K562 (cell line): ENCODE data around the gene NUBP2. TPM values are rescaled to one million over a fixed set of nuclear protein-coding genes. Genes with fewer than 3 reads are reported as not detected.
A peak's percentile ranks its signal among the peaks of the same experiment; 100 is the strongest.

ENCODE experiments used
- CC2D1A ChIP-seq: fragments of 450-650 bp; IDR thresholded peaks from 2 replicates; pipeline ENCODE4 v1.6.1; 2017; ENCODE audit warnings: mild to moderate bottlenecking
- JUND ChIP-seq, 2 experiments: IDR thresholded peaks; 2 replicates in 1 of 2; 3 replicates in 1 of 2; pipeline ENCODE4 v1.6.1; 2011; ENCODE audit warnings: borderline replicate concordance in 2 of 2, low read depth in 2 of 2, low read length in 2 of 2, improper control_type of control experiment in 1 of 2, missing biosample characterization in 1 of 2, missing genetic modification characterization in 1 of 2, missing genetic modification reagents in 1 of 2
- MYC ChIP-seq, 2 experiments: fragments of 250-450 bp in 1 of 2; sonication (Bioruptor Pico) in 1 of 2; IDR thresholded peaks; 2 replicates each; pipeline versions ENCODE4 v1.5.1 to v1.6.1; 2012 to 2021; ENCODE audit warnings: low read depth in 2 of 2, borderline replicate concordance in 1 of 2, improper control_type of control experiment in 1 of 2, low read length in 1 of 2, mild to moderate bottlenecking in 1 of 2, moderate library complexity in 1 of 2
- PRMT5 ChIP-seq: sonication (generic); formaldehyde crosslinking; IDR thresholded peaks from 2 replicates; pipeline ENCODE4 v1.5.0; 2020; ENCODE audit warnings: missing genetic modification reagents
- SP1 ChIP-seq: sonication (generic); formaldehyde crosslinking; IDR thresholded peaks from 2 replicates; pipeline ENCODE4 v1.8.1; 2022; ENCODE audit warnings: mild to moderate bottlenecking, missing genetic modification reagents
- TOE1 ChIP-seq, 2 experiments: fragments of 450-650 bp in 1 of 2; sonication (generic) in 1 of 2; formaldehyde crosslinking in 1 of 2; IDR thresholded peaks; 2 replicates each; pipeline versions ENCODE4 v1.7.1 to v1.8.0; 2016 to 2022; ENCODE audit warnings: borderline replicate concordance in 2 of 2, mild to moderate bottlenecking in 2 of 2, antibody characterized with exemption in 1 of 2, inconsistent platforms in 1 of 2, low read depth in 1 of 2, missing genetic modification reagents in 1 of 2, moderate library complexity in 1 of 2
- ZNF24 ChIP-seq: fragments of 450-650 bp; IDR thresholded peaks from 2 replicates; pipeline ENCODE4 v1.6.1; 2016
- polyA plus RNA-seq, 8 experiments: library from polyadenylated mRNA; depleted of rRNA in 4 of 8; stranded (reverse) in 5 of 8; unstranded in 3 of 8; fragments of >200 nt; fragmentation: Nextera tagmentation in 2 of 8; fragmentation: Illumina TruSeq in 1 of 8; extraction: Ambion mirVana in 2 of 8; extraction: Trizol in 1 of 8; gene quantifications; 2 replicates each; pipeline versions ENCODE4 v1.2.1 to v1.2.3, GENCODE V29; 2011 to 2014; ENCODE audit warnings: inconsistent platforms in 1 of 8, missing spikeins in 1 of 8
- total RNA-seq, 7 experiments: library from RNA; depleted of rRNA in 6 of 7; stranded (reverse); fragments of >200 nt in 6 of 7; fragmentation: Illumina TruSeq in 2 of 7; extraction: Trizol in 2 of 7; gene quantifications; 2 replicates each; pipeline versions ENCODE4 v1.2.1 to v1.2.3, GENCODE V29; 2011 to 2021; ENCODE audit warnings: low replicate concordance in 1 of 7
- TF ChIP-seq, protein P1 (sequence below): sonication (generic); formaldehyde crosslinking; IDR thresholded peaks from 2 replicates; pipeline ENCODE4 v1.8.0; 2022; ENCODE audit warnings: mild to moderate bottlenecking, missing genetic modification reagents
- TF ChIP-seq, protein P2 (sequence below), 2 experiments: fragments of 450-650 bp; formaldehyde crosslinking in 1 of 2; IDR thresholded peaks; 2 replicates each; pipeline versions ENCODE4 v1.4.0 to v1.6.1; 2014 to 2020; ENCODE audit warnings: mild to moderate bottlenecking in 2 of 2, borderline replicate concordance in 1 of 2, low read depth in 1 of 2
- TF ChIP-seq, protein P3 (sequence below): fragments of 250-450 bp; sonication (Bioruptor Pico); IDR thresholded peaks from 2 replicates; pipeline ENCODE4 v1.5.1; 2021; ENCODE audit warnings: mild to moderate bottlenecking

NUBP2 gene
- total and polyA plus RNA-seq, 9 of the 15 experiments (the other 6 are each of a cell fraction or from before 2014, with no cell fraction given), result 1.8 to 115 (median 24.0) TPM

DNA sequence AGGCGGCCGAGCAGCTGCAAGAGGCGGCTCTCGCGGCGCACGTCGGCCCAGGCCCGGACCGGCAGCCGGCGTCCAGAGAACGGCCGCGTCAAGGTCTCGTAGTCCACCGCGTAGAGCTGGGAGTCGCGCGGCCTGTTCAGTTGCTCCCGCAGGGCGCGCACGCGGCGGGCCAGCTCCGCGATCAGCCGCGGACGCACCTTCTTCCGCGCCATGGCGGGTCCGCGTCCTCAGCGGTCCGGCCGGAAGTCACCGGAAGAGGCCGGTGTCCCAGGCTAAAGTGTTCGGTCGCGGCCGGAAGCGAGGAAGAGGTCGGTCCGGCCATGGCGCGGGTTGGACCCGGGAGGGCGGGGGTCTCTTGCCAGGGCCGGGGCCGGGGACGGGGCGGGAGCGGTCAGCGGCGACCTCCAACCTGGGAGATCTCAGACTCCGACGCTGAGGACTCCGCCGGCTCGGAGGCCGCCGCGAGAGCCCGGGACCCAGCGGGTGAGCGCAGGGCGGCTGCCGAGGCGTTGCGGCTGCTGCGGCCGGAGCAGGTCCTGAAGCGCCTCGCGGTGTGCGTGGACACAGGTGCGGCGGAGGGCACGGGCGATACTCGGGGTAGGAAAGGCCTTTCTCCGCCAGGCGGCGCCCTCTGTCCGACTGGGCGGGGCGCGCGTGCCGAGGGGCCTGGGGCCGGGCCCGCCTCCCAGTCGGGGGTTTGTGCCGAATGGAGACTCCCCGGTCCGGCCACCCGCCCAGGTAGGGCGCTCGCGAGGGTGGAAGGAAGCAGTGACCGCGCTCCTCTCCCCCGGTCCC is 9.7 kb upstream of the NUBP2 start, which contains the start of gene MRPS34 (continued):
- TF ChIP-seq, protein P1, sequence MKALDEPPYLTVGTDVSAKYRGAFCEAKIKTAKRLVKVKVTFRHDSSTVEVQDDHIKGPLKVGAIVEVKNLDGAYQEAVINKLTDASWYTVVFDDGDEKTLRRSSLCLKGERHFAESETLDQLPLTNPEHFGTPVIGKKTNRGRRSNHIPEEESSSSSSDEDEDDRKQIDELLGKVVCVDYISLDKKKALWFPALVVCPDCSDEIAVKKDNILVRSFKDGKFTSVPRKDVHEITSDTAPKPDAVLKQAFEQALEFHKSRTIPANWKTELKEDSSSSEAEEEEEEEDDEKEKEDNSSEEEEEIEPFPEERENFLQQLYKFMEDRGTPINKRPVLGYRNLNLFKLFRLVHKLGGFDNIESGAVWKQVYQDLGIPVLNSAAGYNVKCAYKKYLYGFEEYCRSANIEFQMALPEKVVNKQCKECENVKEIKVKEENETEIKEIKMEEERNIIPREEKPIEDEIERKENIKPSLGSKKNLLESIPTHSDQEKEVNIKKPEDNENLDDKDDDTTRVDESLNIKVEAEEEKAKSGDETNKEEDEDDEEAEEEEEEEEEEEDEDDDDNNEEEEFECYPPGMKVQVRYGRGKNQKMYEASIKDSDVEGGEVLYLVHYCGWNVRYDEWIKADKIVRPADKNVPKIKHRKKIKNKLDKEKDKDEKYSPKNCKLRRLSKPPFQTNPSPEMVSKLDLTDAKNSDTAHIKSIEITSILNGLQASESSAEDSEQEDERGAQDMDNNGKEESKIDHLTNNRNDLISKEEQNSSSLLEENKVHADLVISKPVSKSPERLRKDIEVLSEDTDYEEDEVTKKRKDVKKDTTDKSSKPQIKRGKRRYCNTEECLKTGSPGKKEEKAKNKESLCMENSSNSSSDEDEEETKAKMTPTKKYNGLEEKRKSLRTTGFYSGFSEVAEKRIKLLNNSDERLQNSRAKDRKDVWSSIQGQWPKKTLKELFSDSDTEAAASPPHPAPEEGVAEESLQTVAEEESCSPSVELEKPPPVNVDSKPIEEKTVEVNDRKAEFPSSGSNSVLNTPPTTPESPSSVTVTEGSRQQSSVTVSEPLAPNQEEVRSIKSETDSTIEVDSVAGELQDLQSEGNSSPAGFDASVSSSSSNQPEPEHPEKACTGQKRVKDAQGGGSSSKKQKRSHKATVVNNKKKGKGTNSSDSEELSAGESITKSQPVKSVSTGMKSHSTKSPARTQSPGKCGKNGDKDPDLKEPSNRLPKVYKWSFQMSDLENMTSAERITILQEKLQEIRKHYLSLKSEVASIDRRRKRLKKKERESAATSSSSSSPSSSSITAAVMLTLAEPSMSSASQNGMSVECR (CRISPR knock-in tag), result peak; percentile 92
- TF ChIP-seq, protein P2, sequence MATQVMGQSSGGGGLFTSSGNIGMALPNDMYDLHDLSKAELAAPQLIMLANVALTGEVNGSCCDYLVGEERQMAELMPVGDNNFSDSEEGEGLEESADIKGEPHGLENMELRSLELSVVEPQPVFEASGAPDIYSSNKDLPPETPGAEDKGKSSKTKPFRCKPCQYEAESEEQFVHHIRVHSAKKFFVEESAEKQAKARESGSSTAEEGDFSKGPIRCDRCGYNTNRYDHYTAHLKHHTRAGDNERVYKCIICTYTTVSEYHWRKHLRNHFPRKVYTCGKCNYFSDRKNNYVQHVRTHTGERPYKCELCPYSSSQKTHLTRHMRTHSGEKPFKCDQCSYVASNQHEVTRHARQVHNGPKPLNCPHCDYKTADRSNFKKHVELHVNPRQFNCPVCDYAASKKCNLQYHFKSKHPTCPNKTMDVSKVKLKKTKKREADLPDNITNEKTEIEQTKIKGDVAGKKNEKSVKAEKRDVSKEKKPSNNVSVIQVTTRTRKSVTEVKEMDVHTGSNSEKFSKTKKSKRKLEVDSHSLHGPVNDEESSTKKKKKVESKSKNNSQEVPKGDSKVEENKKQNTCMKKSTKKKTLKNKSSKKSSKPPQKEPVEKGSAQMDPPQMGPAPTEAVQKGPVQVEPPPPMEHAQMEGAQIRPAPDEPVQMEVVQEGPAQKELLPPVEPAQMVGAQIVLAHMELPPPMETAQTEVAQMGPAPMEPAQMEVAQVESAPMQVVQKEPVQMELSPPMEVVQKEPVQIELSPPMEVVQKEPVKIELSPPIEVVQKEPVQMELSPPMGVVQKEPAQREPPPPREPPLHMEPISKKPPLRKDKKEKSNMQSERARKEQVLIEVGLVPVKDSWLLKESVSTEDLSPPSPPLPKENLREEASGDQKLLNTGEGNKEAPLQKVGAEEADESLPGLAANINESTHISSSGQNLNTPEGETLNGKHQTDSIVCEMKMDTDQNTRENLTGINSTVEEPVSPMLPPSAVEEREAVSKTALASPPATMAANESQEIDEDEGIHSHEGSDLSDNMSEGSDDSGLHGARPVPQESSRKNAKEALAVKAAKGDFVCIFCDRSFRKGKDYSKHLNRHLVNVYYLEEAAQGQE (IDR thresholded peaks at IDR 0.05; ENCODE audit: borderline replicate concordance), result peak; percentile 61
- TF ChIP-seq, protein P2 (CRISPR knock-in tag; IDR thresholded peaks at IDR 0.05; ENCODE audit: low read depth), result no peak
- TF ChIP-seq TOE1 (IDR thresholded peaks at IDR 0.05; ENCODE audit: borderline replicate concordance), result peak; percentile 61
- no peak for TF ChIP-seq TOE1 (CRISPR knock-in tag; IDR thresholded peaks at IDR 0.05; ENCODE audit: borderline replicate concordance, low read depth)
- peak; percentile 30; the same call in 1 of the 2 replicates for TF ChIP-seq ZNF24
- TF ChIP-seq MYC (IDR thresholded peaks at IDR 0.05; ENCODE audit: low read depth, low read length), result peak; percentile 89
- TF ChIP-seq MYC (CRISPR knock-in tag; IDR thresholded peaks at IDR 0.05; ENCODE audit: borderline replicate concordance, low read depth), result no peak; the same call in 1 of the 2 replicates
- TF ChIP-seq SP1 (CRISPR knock-in tag), result peak; percentile 88
- no peak for TF ChIP-seq CC2D1A
- TF ChIP-seq, protein P3, sequence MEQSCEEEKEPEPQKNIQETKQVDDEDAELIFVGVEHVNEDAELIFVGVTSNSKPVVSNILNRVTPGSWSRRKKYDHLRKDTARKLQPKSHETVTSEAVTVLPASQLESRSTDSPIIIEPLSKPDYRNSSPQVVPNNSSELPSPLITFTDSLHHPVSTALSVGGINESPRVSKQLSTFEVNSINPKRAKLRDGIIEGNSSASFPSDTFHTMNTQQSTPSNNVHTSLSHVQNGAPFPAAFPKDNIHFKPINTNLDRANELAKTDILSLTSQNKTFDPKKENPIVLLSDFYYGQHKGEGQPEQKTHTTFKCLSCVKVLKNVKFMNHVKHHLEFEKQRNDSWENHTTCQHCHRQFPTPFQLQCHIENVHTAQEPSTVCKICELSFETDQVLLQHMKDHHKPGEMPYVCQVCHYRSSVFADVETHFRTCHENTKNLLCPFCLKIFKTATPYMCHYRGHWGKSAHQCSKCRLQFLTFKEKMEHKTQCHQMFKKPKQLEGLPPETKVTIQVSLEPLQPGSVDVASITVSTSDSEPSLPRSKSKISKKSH (CRISPR knock-in tag), result no peak
- TF ChIP-seq JUND (IDR thresholded peaks at IDR 0.05; ENCODE audit: borderline replicate concordance, low read depth, low read length), result peak; percentile 61
- TF ChIP-seq JUND (tag; IDR thresholded peaks at IDR 0.05; ENCODE audit: borderline replicate concordance, low read depth, low read length), result peak; percentile 15; the same call in 1 of the 3 replicates
- peak; percentile 69; the same call in 1 of the 2 replicates for TF ChIP-seq PRMT5 (CRISPR knock-in tag)
